ENCODE data around the gene CCDC186.

- TF ChIP-seq HOXA7 (CRISPR knock-in tag; IDR thresholded peaks at IDR 0.05) = no peak
- no peak for TF ChIP-seq CTCF (IDR thresholded peaks at IDR 0.05)
These were observed 21.1 kb upstream of the CCDC186 start for GRCh38 chr10:114195079-114195478.
